Hepatocyte (in vitro differentiated cells): ENCODE data around the gene TEC. TPM values are rescaled to one million over a fixed set of nuclear protein-coding genes. Genes with fewer than 3 reads are reported as not detected.

ENCODE experiments used
- DNase-seq: peaks from one replicate; pipeline ENCODE4 v3.0.0-alpha.2; 2016; ENCODE audit warnings: low spot score
- H2AFZ ChIP-seq: fragments of 200-600 bp; sonication (generic); 2 replicates; pipeline ENCODE4 v1.6.0; 2016; ENCODE audit warnings: antibody characterized with exemption, mild to moderate bottlenecking
- H3K27ac ChIP-seq: fragments of 200-600 bp; sonication (generic); 2 replicates; pipeline ENCODE4 v1.5.1; 2016; ENCODE audit warnings: mild to moderate bottlenecking
- H3K27me3 ChIP-seq: fragments of 200-600 bp; sonication (generic); 2 replicates; pipeline ENCODE4 v1.6.1; 2016
- H3K36me3 ChIP-seq: fragments of 200-600 bp; sonication (generic); replicated peaks from 2 replicates; pipeline ENCODE4 v1.5.1; 2016; ENCODE audit warnings: low read depth; ENCODE audit not compliant: insufficient read depth
- H3K4me1 ChIP-seq: fragments of 200-600 bp; sonication (generic); 2 replicates; pipeline ENCODE4 v1.5.1; 2016; ENCODE audit warnings: mild to moderate bottlenecking, moderate library complexity; ENCODE audit not compliant: insufficient read depth
- H3K4me2 ChIP-seq: fragments of 200-600 bp; sonication (generic); 2 replicates; pipeline ENCODE4 v1.6.0; 2016
- H3K4me3 ChIP-seq: fragments of 200-600 bp; sonication (generic); 2 replicates; pipeline ENCODE4 v1.5.1; 2016; ENCODE audit warnings: mild to moderate bottlenecking
- H3K79me2 ChIP-seq: fragments of 200-600 bp; sonication (generic); 2 replicates; pipeline ENCODE4 v1.6.0; 2017; ENCODE audit warnings: mild to moderate bottlenecking
- H3K9me2 ChIP-seq: fragments of 200-600 bp; sonication (generic); replicated peaks from 2 replicates; pipeline ENCODE4 v1.6.0; 2017; ENCODE audit warnings: mild to moderate bottlenecking; ENCODE audit not compliant: insufficient read depth
- H3K9me3 ChIP-seq: fragments of 200-600 bp; sonication (generic); 2 replicates; pipeline ENCODE4 v1.5.1; 2016; ENCODE audit warnings: low read depth, mild to moderate bottlenecking
- H4K20me1 ChIP-seq: fragments of 200-600 bp; sonication (generic); 2 replicates; pipeline ENCODE4 v1.6.0; 2016; ENCODE audit warnings: mild to moderate bottlenecking; ENCODE audit not compliant: insufficient read depth, poor library complexity, severe bottlenecking
- CTCF ChIP-seq: fragments of 200-600 bp; sonication (generic); IDR thresholded peaks from 2 replicates; pipeline ENCODE4 v1.5.1; 2016; ENCODE audit warnings: antibody characterized with exemption, mild to moderate bottlenecking; ENCODE audit not compliant: poor library complexity
- EZH2 ChIP-seq: fragments of 200-600 bp; sonication (generic); IDR thresholded peaks from 2 replicates; pipeline ENCODE4 v1.6.1; 2016; ENCODE audit warnings: antibody characterized with exemption, mild to moderate bottlenecking, borderline replicate concordance
- EZH2phosphoT487 ChIP-seq: fragments of 200-600 bp; sonication (generic); IDR thresholded peaks from one replicate; pipeline ENCODE4 v1.6.1; 2018; ENCODE audit warnings: antibody characterized with exemption, mild to moderate bottlenecking, low read depth, moderate library complexity; ENCODE audit not compliant: unreplicated experiment, severe bottlenecking
- WGBS: methylation state at CpG from one replicate; pipeline ENCODE4 v1.1.6; 2016; ENCODE audit warnings: low lambda C conversion rate; ENCODE audit errors: missing lambda C conversion rate; 5-methylcytosine and 5-hydroxymethylcytosine counted together
- polyA plus RNA-seq: library from polyadenylated mRNA; unstranded; fragments of >200 nt; fragmentation: Nextera tagmentation; extraction: Ambion mirVana; gene quantifications from 2 replicates; pipeline ENCODE4 v1.2.1, GENCODE V29; 2016
- total RNA-seq: library from RNA; depleted of rRNA; stranded (reverse); fragments of >200 nt; gene quantifications from 2 replicates; pipeline ENCODE4 v1.2.3, GENCODE V29; 2014

TEC gene
- total and polyA plus RNA-seq, 2 experiments from 2014 or later: 1.3 to 2.1 TPM

GRCh38 chr4:48127231-48127630, 142.4 kb downstream of the TEC start:
- no peak for DNase-seq
- Histone ChIP-seq H3K4me1 (no peaks in the 10 kb centered on the region), H2AFZ (no peak overlapping the region), H3K9me3 (no peaks in the 10 kb centered on the region), H3K36me3 (no peaks in the 10 kb centered on the region), H3K27ac (peak overlapping the region; percentile 38), H3K27me3 (no peaks in the 10 kb centered on the region), H3K4me3 (no peak overlapping the region), H3K79me2 (no peaks in the 10 kb centered on the region), H4K20me1 (no peaks in the 10 kb centered on the region), H3K9me2 (no peaks in the 10 kb centered on the region), H3K4me2 (peak overlapping the region; percentile 52)
- 23% methylated on average over 3 of the region's 3 CpGs for WGBS
- TF ChIP-seq EZH2phosphoT487 (no peak), EZH2 (no peak), CTCF (no peak)

DNA sequence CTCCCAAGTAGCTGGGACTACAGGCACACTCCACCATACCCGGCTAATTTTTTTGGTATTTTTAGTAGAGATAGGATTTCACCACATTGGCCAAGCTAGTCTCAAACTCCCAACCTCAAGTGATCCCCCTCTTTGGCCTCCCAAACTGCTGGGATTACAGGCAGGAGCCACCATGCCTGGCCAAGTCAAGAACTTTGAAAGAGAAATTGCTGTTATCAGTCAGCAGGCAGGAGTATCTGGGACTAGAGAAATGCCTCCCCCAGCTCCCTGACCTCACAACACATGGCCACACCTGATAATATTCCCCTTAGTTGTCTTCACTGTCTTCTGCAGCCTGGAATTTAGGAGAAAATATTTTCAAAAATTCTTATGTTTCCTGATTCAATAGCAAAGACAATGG, 143.0 kb downstream of the TEC start:
- TF ChIP-seq EZH2 (no peak), EZH2phosphoT487 (no peak), CTCF (no peak)
- Histone ChIP-seq H3K27ac (no peak overlapping the region), H3K79me2 (no peaks in the 10 kb centered on the region), H3K4me2 (no peak overlapping the region), H3K27me3 (no peaks in the 10 kb centered on the region), H4K20me1 (no peaks in the 10 kb centered on the region), H3K4me3 (no peak overlapping the region), H3K9me3 (no peaks in the 10 kb centered on the region), H3K4me1 (no peaks in the 10 kb centered on the region), H3K9me2 (no peaks in the 10 kb centered on the region), H3K36me3 (no peaks in the 10 kb centered on the region), H2AFZ (no peak overlapping the region)
- WGBS: 87% methylated on average over 1 of the region's 1 CpG
- DNase-seq: no peak

- Histone ChIP-seq H2AFZ (no peak overlapping the region), H3K4me3 (no peak overlapping the region), H4K20me1 (no peaks in the 10 kb centered on the region), H3K79me2 (no peaks in the 10 kb centered on the region), H3K9me2 (no peaks in the 10 kb centered on the region), H3K27me3 (no peaks in the 10 kb centered on the region), H3K4me2 (no peak overlapping the region), H3K27ac (no peak overlapping the region), H3K4me1 (no peaks in the 10 kb centered on the region), H3K36me3 (no peaks in the 10 kb centered on the region), H3K9me3 (no peaks in the 10 kb centered on the region)
- no peak for TF ChIP-seq EZH2phosphoT487
- TF ChIP-seq EZH2: no peak
- TF ChIP-seq CTCF: no peak
- DNase-seq: no peak
- WGBS: 82% methylated on average over 2 of the region's 2 CpGs
These were observed 144.8 kb downstream of the TEC start for GRCh38 chr4:48124870-48125269.

GRCh38 chr4:48122756-48123155, 146.9 kb downstream of the TEC start:
- no peak overlapping the region for H2AFZ ChIP-seq
- no peaks in the 10 kb centered on the region for H3K36me3 ChIP-seq
- H4K20me1 ChIP-seq: no peaks in the 10 kb centered on the region
- H3K27ac ChIP-seq: no peak overlapping the region
- H3K9me3 ChIP-seq: no peaks in the 10 kb centered on the region
- no peaks in the 10 kb centered on the region for H3K4me1 ChIP-seq
- 85% methylated on average over 1 of the region's 1 CpG for WGBS
- no peak overlapping the region for H3K4me2 ChIP-seq
- H3K79me2 ChIP-seq: no peaks in the 10 kb centered on the region
- H3K9me2 ChIP-seq: no peaks in the 10 kb centered on the region
- TF ChIP-seq EZH2phosphoT487 (no peak), CTCF (no peak), EZH2 (no peak)
- H3K27me3 ChIP-seq: no peaks in the 10 kb centered on the region
- H3K4me3 ChIP-seq: no peak overlapping the region
- DNase-seq: no peak
